Endodermal cell (in vitro differentiated cells): Measurements from ENCODE around the gene STMN3. TPM values are rescaled to one million over a fixed set of nuclear protein-coding genes. Genes with fewer than 3 reads are reported as not detected.
"Not testable (repeated sequence)": the region's sequence is repeated elsewhere in the genome, so short reads cannot be mapped to it uniquely, and the experiment has no call there.

ENCODE experiments used
- DNase-seq: peaks from one replicate; pipeline ENCODE4 v3.0.0-alpha.2; 2017
- H3K27ac ChIP-seq: 2 replicates; pipeline ENCODE4 v1.5.1; 2013; ENCODE audit warnings: mild to moderate bottlenecking, low read depth, low read length, moderate library complexity
- H3K27me3 ChIP-seq: 2 replicates; pipeline ENCODE4 v1.6.1; 2013; ENCODE audit warnings: mild to moderate bottlenecking, low read length, moderate library complexity; ENCODE audit not compliant: insufficient read depth, control insufficient read depth, poor library complexity, severe bottlenecking
- H3K36me3 ChIP-seq: 2 replicates; pipeline ENCODE4 v1.7.0; 2013; ENCODE audit warnings: mild to moderate bottlenecking, low read length, moderate library complexity; ENCODE audit not compliant: control insufficient read depth, insufficient read depth
- H3K4me1 ChIP-seq: one replicate; pipeline ENCODE4 v1.7.0; 2013; ENCODE audit warnings: low read length; ENCODE audit not compliant: control insufficient read depth, insufficient read depth
- H3K4me3 ChIP-seq: 2 replicates; pipeline ENCODE4 v1.5.1; 2013; ENCODE audit warnings: mild to moderate bottlenecking, low read length, moderate library complexity
- H3K9ac ChIP-seq: 2 replicates; pipeline ENCODE4 v1.6.1; 2013; ENCODE audit warnings: mild to moderate bottlenecking, low read length, moderate library complexity; ENCODE audit not compliant: poor library complexity, severe bottlenecking; ENCODE audit errors: extremely low read depth
- H3K9me3 ChIP-seq: 2 replicates; pipeline ENCODE4 v1.6.1; 2013; ENCODE audit warnings: mild to moderate bottlenecking, low read length, moderate library complexity; ENCODE audit not compliant: control insufficient read depth
- H3K27ac Mint-ChIP-seq: 2 replicates; pipeline ENCODE4 v1.8.0; 2020; ENCODE audit warnings: mixed read lengths
- H3K27me3 Mint-ChIP-seq: 2 replicates; pipeline ENCODE4 v1.8.0; 2021; ENCODE audit warnings: mild to moderate bottlenecking, mixed read lengths; ENCODE audit not compliant: insufficient read depth
- H3K36me3 Mint-ChIP-seq: 2 replicates; pipeline ENCODE4 v1.8.0; 2020; ENCODE audit warnings: low read depth, mixed read lengths
- H3K4me1 Mint-ChIP-seq: 2 replicates; pipeline ENCODE4 v1.8.0; 2020; ENCODE audit warnings: mixed read lengths
- H3K4me3 Mint-ChIP-seq: 2 replicates; pipeline ENCODE4 v1.8.0; 2020; ENCODE audit warnings: mild to moderate bottlenecking, moderate library complexity, mixed read lengths
- H3K9me3 Mint-ChIP-seq: 2 replicates; pipeline ENCODE4 v1.8.0; 2020; ENCODE audit warnings: mild to moderate bottlenecking, mixed read lengths
- CTCF ChIP-seq: fragments of 200-600 bp; sonication (generic); conservative IDR thresholded peaks from 2 replicates; pipeline ENCODE4 v1.5.0; 2021; ENCODE audit warnings: antibody characterized with exemption, mild to moderate bottlenecking
- WGBS, 2 experiments: methylation state at CpG; one replicate each; pipeline versions ENCODE4 v1.1.5 to v1.1.7; 2013; ENCODE audit warnings: missing lambda C conversion rate in 2 of 2, mixed read lengths in 1 of 2; ENCODE audit not compliant: insufficient coverage in 1 of 2, insufficient read length in 1 of 2; 5-methylcytosine and 5-hydroxymethylcytosine counted together
- total RNA-seq, 2 donors: library from RNA; stranded (reverse); fragmentation: NEBNext Ultra II Directional in 1 of 2; extraction: Animal tissue kit (Norgen Biotek cat#: 25700) in 1 of 2; gene quantifications; 2 replicates in 1 of 2; 3 replicates in 1 of 2; pipeline ENCODE4 v1.2.1, GENCODE V29; 2021

STMN3 gene
- total RNA-seq, 2 donors from 2014 or later: 6.7 to 18.3 TPM

DNA sequence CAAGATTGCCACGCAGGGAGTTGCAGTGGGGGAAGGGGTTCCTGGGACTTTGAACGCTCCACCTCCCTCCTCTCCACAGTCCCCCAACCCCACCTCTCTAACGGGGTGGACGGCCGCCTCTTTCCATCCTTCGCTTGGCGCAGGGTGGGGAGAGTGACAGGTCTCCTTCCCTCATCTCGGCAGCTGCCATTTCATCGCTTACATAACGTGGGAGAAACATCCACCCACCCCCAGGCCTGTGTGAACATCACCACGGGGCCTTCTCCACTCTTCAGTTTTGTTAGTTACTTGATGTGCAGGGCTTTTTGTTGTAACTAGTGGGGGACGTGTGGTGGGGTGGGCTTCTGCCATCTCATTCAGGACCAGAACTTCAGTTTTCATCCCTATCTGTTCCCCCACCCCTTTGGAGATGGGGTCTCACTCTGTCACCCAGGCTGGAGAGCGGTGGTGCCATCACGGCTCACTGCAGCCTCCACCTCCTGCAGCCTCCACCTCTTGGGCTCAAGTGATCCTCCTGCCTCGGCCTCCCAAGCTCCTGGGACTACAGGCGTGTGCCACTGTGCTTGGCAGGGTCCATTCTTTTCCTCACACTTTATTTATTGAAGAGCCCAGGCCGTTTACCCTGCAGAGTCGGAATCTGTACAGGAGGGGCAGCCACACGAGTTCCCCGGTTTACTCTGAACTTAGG is 22.6 kb upstream of the STMN3 start:
- Histone ChIP-seq H3K27me3 (no peaks in the 10 kb centered on the region), H3K4me1 (no peaks in the 10 kb centered on the region), H3K27ac (no peak overlapping the region), H3K36me3 (peaks cover 10% of the 10 kb centered on the region), H3K9me3 (no peaks in the 10 kb centered on the region), H3K4me3 (no peak overlapping the region), H3K9ac (no peak overlapping the region)
- H3K9me3 Mint-ChIP-seq: no peaks in the 10 kb centered on the region
- peaks cover 31% of the 10 kb centered on the region for H3K36me3 Mint-ChIP-seq
- WGBS, 2 experiments: 93 to 96% methylated on average over 13 to 20 of the region's 20 CpGs
- no peaks in the 10 kb centered on the region for H3K27me3 Mint-ChIP-seq
- H3K4me3 Mint-ChIP-seq: no peak overlapping the region
- no peaks in the 10 kb centered on the region for H3K4me1 Mint-ChIP-seq
- no peak for TF ChIP-seq CTCF
- DNase-seq: no peak
- H3K27ac Mint-ChIP-seq: no peak overlapping the region

DNA sequence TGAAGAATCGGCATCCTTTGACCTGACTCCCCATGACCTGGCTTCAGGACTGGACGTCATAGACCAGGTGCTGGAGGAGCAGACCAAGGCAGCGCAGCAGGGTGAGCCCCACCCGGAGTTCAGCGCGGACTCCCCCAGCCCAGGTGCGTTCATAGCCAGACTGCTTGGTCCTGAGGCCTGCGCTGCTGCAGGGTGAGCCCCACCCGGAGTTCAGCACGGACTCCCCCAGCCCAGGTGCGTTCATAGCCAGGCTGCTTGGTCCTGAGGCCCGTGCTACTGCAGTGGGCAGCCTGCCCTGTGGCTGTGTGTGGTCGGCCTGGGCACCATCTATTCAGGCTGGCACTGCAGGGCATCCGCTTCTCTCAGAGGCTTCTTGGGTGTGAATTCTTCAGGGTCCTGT is 20.7 kb upstream of the STMN3 start:
- Histone ChIP-seq H3K4me3 (no peak overlapping the region), H3K36me3 (peaks cover 10% of the 10 kb centered on the region), H3K27ac (no peak overlapping the region), H3K27me3 (no peaks in the 10 kb centered on the region), H3K9ac (no peak overlapping the region), H3K9me3 (no peaks in the 10 kb centered on the region), H3K4me1 (no peaks in the 10 kb centered on the region)
- Mint-ChIP-seq H3K4me1 (no peaks in the 10 kb centered on the region), H3K27me3 (no peaks in the 10 kb centered on the region), H3K9me3 (no peaks in the 10 kb centered on the region), H3K27ac (no peak overlapping the region), H3K36me3 (peaks cover 36% of the 10 kb centered on the region), H3K4me3 (no peak overlapping the region)
- no peak for TF ChIP-seq CTCF
- 94 to 97% methylated on average over 8 to 14 of the region's 14 CpGs for WGBS, 2 experiments
- no peak for DNase-seq

GRCh38 chr20:63672666-63673065 is 19.4 kb upstream of the STMN3 start:
- no peak overlapping the region for H3K27ac Mint-ChIP-seq
- H3K9me3 ChIP-seq: no peaks in the 10 kb centered on the region

DNA sequence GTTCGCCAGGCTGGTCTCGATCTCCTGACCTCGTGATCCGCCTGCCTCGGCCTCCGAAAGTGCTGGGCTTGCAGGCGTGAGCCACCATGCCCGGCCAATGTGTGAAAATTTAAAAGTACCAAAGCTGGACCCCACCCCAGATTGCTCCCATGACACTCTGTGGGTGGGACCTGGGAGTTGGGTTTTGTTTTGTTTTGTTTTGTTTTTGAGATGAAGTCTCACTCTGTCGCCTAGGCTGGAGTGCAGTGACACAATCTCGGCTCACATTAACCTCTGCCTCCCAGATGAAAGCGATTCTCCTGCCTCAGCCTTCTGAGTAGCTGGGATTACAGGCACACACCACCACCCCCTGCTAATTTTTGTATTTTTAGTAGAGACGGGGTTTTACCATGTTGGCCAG is 18.5 kb upstream of the STMN3 start:
- not testable (repeated sequence) for H3K4me3 Mint-ChIP-seq, H3K27me3 ChIP-seq, H3K4me1 ChIP-seq, H3K27me3 Mint-ChIP-seq, DNase-seq, H3K9me3 Mint-ChIP-seq, H3K9me3 ChIP-seq, H3K27ac ChIP-seq, H3K4me1 Mint-ChIP-seq, H3K4me3 ChIP-seq, H3K9ac ChIP-seq, H3K27ac Mint-ChIP-seq
- WGBS, 2 experiments: 95% methylated on average over 4 to 11 of the region's 12 CpGs
- peaks cover 41% of the 10 kb centered on the region for H3K36me3 Mint-ChIP-seq
- peaks cover 17% of the 10 kb centered on the region for H3K36me3 ChIP-seq

More at GRCh38 chr20:63672666-63673065, 19.4 kb upstream of the STMN3 start:
- Mint-ChIP-seq H3K4me1 (no peaks in the 10 kb centered on the region), H3K36me3 (peaks cover 41% of the 10 kb centered on the region), H3K27me3 (no peaks in the 10 kb centered on the region), H3K4me3 (no peak overlapping the region), H3K9me3 (no peaks in the 10 kb centered on the region)
- Histone ChIP-seq H3K36me3 (peaks cover 10% of the 10 kb centered on the region), H3K27me3 (no peaks in the 10 kb centered on the region), H3K4me3 (no peak overlapping the region), H3K9ac (no peak overlapping the region), H3K4me1 (no peaks in the 10 kb centered on the region), H3K27ac (no peak overlapping the region)
- no peak for DNase-seq
- TF ChIP-seq CTCF: no peak
- 90 to 95% methylated on average over 2 to 10 of the region's 10 CpGs for WGBS, 2 experiments
